WI38 (cell line): Measurements from ENCODE around the gene SCN5A.

Experiments used
- H3K4me3 ChIP-seq: 2 replicates; pipeline ENCODE4 v1.5.1; 2011; ENCODE audit warnings: low read depth, mild to moderate bottlenecking, control low read depth, low read length
- TF ChIP-seq, protein P1 (sequence below): IDR thresholded peaks from 2 replicates; pipeline ENCODE4 v1.5.1; 2012; ENCODE audit warnings: low read depth, mild to moderate bottlenecking, control low read depth, low read length

The SCN5A gene

GRCh38 chr3:38541806-38542205 lies 107.7 kb downstream of the SCN5A start:
- no peak overlapping the region for H3K4me3 ChIP-seq
- TF ChIP-seq, protein P1, sequence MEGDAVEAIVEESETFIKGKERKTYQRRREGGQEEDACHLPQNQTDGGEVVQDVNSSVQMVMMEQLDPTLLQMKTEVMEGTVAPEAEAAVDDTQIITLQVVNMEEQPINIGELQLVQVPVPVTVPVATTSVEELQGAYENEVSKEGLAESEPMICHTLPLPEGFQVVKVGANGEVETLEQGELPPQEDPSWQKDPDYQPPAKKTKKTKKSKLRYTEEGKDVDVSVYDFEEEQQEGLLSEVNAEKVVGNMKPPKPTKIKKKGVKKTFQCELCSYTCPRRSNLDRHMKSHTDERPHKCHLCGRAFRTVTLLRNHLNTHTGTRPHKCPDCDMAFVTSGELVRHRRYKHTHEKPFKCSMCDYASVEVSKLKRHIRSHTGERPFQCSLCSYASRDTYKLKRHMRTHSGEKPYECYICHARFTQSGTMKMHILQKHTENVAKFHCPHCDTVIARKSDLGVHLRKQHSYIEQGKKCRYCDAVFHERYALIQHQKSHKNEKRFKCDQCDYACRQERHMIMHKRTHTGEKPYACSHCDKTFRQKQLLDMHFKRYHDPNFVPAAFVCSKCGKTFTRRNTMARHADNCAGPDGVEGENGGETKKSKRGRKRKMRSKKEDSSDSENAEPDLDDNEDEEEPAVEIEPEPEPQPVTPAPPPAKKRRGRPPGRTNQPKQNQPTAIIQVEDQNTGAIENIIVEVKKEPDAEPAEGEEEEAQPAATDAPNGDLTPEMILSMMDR, result no peak

DNA sequence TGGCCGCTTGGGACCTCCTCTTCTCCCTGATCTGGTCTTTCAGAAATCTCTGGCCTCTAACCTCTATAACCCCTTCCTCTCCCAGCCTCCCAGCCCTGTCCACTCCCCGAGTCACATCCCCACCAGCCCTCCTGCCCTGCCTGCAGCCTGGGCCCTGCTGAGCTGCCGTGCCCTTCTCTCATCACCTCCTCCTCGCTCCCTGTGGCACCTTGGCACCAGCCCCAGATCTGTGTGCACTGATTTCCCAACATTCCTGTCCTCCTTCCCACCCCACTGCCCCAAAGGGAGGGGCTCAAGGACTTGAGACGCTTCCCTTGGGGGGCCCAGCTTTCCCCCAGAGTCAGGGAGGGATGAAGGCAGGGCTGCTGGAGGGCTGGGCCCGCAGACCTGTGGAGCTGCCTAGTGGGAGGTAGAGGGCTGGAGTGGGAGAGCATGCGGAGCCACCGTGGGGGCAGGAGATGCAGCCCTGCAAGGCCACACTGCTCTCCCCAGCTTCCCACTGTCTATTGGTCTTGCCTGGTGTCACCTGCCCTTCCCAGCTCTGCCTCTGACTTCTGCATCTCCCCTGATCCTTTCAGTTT lies 110.6 kb downstream of the SCN5A start:
- TF ChIP-seq, protein P1, result no peak
- H3K4me3 ChIP-seq, result no peak overlapping the region

GRCh38 chr3:38536671-38537070 lies 112.8 kb downstream of the SCN5A start:
- no peak overlapping the region for H3K4me3 ChIP-seq
- TF ChIP-seq, protein P1, result no peak

DNA sequence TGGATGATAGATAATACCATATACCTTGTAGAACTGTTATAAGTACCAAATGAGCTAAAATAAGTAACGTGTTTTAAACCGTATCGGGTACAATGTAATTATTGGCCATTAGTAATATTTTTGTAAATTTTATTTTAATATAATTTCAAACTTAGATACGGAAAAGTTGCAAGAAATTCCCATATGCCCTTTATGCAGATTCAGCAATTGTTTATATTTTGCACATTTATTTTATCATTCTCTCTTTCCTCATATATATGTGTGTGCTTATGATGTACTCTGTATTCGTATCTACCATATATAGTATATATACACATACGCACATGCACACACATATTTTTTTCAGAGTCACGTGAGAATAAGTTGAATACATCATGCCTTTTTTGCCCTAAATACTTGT lies 114.9 kb downstream of the SCN5A start:
- TF ChIP-seq, protein P1, result no peak

DNA sequence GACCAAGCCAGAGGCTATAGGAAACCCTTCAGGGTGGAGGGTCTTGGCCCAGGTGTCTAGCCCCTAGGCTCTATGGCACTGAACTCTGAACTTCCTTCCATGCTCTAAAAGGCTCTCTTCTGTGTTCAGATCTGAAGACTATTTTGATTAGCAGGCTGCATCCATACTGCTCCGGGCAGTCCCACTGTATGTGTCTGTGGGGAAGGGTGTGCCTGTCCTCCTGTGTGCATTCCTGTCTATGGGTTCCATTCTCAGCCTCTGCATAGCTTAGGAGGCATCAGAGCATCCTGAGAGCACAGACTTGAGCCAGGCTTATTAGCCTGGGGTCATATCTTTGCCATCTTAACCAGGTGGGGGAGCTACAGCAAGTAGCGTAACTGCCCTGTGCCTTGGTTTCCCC lies 115.3 kb downstream of the SCN5A start:
- TF ChIP-seq, protein P1, result no peak
- H3K4me3 ChIP-seq, result no peak overlapping the region

More for the DNA sequence above, 114.9 kb downstream of the SCN5A start:
- no peak overlapping the region for H3K4me3 ChIP-seq

DNA sequence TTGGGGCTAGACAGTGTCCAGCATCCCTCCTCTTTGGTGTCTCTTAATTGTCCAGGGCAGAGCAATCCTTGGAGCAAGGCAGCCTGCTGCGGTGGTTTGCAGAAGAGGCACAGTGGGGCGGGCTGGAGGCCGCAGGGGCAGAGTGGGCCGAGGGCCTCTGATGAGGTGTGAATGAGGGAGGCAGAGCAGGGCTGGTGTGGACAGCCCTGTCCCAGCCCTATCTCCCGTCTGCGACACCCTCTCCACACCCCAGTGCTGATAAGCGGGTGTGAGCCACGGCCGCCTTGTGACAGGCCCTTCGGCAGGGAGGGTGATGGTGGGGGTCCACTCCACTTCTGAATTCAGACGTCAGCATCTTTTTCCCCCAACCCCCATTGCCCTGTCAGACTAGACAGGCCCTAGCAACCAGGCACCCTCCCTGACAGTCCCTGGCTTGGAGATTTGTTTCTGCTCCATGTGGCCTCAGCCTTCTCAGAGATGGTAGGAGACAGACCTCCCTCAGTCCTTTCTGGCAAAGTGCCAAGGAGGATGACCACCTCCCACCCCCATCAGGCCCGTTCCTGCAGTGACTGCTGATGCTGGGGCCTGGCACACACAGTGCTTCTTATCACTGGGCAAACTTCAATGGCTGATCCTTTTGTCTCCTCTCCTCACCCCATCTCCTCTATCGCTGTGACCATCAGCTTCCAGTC lies 116.1 kb downstream of the SCN5A start:
- no peak overlapping the region for H3K4me3 ChIP-seq

GRCh38 chr3:38532529-38532928 lies 117.0 kb downstream of the SCN5A start:
- TF ChIP-seq, protein P1, result no peak

More for the DNA sequence above, 116.1 kb downstream of the SCN5A start:
- TF ChIP-seq, protein P1, result no peak

More at GRCh38 chr3:38532529-38532928, 117.0 kb downstream of the SCN5A start:
- no peak overlapping the region for H3K4me3 ChIP-seq
